ENCODE data around the gene TRAPPC2B.

TRAPPC2B gene

DNA sequence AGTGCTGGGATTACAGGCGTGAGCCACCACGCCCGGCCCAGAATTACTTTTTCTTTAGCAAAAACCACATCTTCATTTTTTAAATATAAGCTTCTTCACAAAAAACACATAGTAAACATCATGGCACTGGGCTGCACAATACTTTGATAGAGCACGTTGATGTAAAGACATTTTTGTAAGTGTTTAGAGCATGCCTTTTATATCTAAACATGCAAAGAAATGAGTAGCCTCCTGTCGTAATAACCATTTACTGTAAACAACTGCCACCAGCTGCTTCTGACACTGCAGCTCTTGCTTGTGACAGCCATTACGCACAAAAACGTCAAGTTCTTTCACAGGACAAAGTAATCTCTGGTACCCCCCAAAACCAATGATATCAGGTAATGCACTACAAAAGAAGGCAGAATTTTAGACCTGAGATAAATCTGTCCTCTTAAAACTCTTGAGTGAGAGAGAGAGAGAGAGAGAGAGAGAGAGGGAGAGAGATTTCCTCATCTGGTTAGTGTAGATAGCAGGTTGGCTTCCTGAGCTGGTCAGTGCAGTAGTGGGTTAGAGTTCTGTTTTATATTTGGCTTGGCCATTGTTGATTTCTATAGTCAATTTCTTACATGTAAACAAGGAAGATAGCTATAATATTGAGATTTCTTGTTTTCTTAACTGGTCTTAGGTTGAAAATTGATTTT lies 19.6 kb downstream of the TRAPPC2B start:
- TF ChIP-seq CTCF (IDR thresholded peaks at IDR 0.05; ENCODE audit: insufficient read depth, low read depth, low read length, missing control alignments) = no peak
- H3K4me3 ChIP-seq (ENCODE audit: low read depth, low read length) = no peak overlapping the region
- no peak for DNase-seq (ENCODE audit: low read depth)

GRCh38 chr19:57389194-57389729 lies 25.9 kb downstream of the TRAPPC2B start:
- DNase-seq (ENCODE audit: low read depth) = no peak
- H3K4me3 ChIP-seq (ENCODE audit: low read depth, low read length) = peak overlapping the region; percentile 90
- no peak for TF ChIP-seq CTCF (IDR thresholded peaks at IDR 0.05; ENCODE audit: insufficient read depth, low read depth, low read length, missing control alignments)

DNA sequence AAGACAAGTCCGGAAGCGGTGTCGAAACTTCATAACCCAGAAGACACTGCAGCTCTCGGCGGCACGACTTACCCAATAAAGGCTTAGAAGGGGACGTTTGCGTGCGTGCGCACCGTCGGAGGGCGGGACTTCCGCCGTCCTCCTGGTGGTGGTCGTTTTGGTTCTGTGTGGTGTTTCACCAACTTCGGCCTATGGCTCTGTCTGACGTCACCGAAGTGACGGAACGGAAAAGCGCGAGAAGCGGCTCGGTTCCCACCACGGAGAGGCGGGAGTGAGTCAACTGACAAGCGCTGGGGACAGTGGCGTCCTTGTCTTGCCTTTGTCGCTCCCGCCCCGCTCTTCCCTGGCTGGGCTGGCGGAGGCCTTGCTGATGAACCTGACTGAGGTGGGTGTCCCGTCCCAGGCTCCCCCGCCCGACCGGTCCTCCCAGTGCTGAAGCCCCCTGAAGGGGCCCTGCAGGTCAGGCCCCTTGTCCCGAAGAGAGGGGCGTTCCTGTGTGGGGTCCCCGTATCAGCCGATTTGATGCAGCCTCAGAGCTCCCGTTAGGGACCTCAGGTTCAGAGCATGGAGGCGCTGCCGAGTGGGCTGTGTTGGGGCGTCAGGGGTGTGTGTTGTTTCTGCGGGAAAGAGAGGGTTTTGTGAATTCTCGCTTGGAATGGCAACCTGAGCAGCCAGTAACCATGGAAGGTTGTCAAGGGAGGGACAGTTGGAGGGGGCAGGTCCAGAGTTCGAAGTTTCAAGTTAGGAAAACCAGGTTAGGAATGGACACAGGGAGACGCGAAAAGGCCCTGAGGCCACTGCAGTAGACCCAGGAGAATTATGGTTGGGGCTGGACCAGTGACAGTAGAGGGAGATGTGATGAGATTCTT lies 26.6 kb downstream of the TRAPPC2B start, which contains the start of gene ZNF548:
TSS of gene ZNF548 (plus strand) at position 125 of the 869 bp plus-strand sequence. CDS start at position 371, 246 bp downstream.
- H3K4me3 ChIP-seq (ENCODE audit: low read depth, low read length) = peak within 1 kb of the TSS; percentile 90
- TF ChIP-seq CTCF (IDR thresholded peaks at IDR 0.05; ENCODE audit: insufficient read depth, low read depth, low read length, missing control alignments) = peak; percentile 26
- DNase-seq (ENCODE audit: low read depth) = peak; percentile 98

DNA sequence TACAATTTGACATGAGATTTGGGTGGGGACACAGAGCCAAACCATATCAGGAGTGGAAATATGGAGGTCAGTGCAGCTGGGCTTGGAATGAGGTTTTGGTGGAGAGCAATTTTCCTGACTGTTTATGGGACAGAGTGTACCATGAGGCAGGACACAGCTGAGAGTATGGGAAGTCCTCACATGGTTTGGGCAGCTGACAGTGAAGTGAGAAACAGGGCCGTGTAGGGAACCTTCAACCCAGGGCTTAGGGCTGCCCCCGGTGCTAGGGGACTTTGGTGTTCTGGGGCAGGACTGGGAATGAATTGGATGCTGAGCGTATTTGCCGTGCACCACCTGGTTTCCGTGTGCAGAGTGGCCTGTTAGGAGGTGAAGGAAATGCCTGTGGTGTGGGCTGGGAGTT lies 32.4 kb downstream of the TRAPPC2B start:
- no peak for TF ChIP-seq CTCF (IDR thresholded peaks at IDR 0.05; ENCODE audit: insufficient read depth, low read depth, low read length, missing control alignments)
- no peak for DNase-seq (ENCODE audit: low read depth)
- H3K4me3 ChIP-seq (ENCODE audit: low read depth, low read length) = no peak overlapping the region

- DNase-seq (ENCODE audit: low read depth) = no peak
- no peak overlapping the region for H3K4me3 ChIP-seq (ENCODE audit: low read depth, low read length)
- no peak for TF ChIP-seq CTCF (IDR thresholded peaks at IDR 0.05; ENCODE audit: insufficient read depth, low read depth, low read length, missing control alignments)
Observed at GRCh38 chr19:57398868-57399267, 35.5 kb downstream of the TRAPPC2B start.

GRCh38 chr19:57403737-57404563 lies 40.6 kb downstream of the TRAPPC2B start:
- DNase-seq (ENCODE audit: low read depth) = no peak
- no peak overlapping the region for H3K4me3 ChIP-seq (ENCODE audit: low read depth, low read length)
- TF ChIP-seq CTCF (IDR thresholded peaks at IDR 0.05; ENCODE audit: insufficient read depth, low read depth, low read length, missing control alignments) = no peak

All from GM12865 (cell line).